HFFc6 (cell line): ENCODE measurements around the gene PIK3R1. TPM values are rescaled to one million over a fixed set of nuclear protein-coding genes. Genes with fewer than 3 reads are reported as not detected.

ENCODE experiments used
- DNase-seq: peaks from one replicate; pipeline ENCODE4 v3.0.0-alpha.2; 2018
- H3K27ac Mint-ChIP-seq: 2 replicates; pipeline ENCODE4 v1.8.0; 2020; ENCODE audit warnings: mild to moderate bottlenecking, mixed read lengths
- H3K27me3 Mint-ChIP-seq: 2 replicates; pipeline ENCODE4 v1.8.0; 2021; ENCODE audit warnings: mild to moderate bottlenecking, moderate library complexity, mixed read lengths; ENCODE audit not compliant: insufficient read depth
- H3K36me3 Mint-ChIP-seq: 2 replicates; pipeline ENCODE4 v1.8.0; 2021; ENCODE audit warnings: low read depth, mixed read lengths
- H3K4me1 Mint-ChIP-seq: 2 replicates; pipeline ENCODE4 v1.8.0; 2020; ENCODE audit warnings: low read depth, mixed read lengths
- H3K4me3 Mint-ChIP-seq: 2 replicates; pipeline ENCODE4 v1.8.0; 2020; ENCODE audit warnings: mild to moderate bottlenecking, moderate library complexity, mixed read lengths
- H3K9me3 Mint-ChIP-seq: 2 replicates; pipeline ENCODE4 v1.8.0; 2020; ENCODE audit warnings: mild to moderate bottlenecking, mixed read lengths
- total RNA-seq, 6 experiments: library from RNA; stranded (reverse); fragmentation: NEBNext Ultra II Directional; extraction: Animal tissue kit (Norgen Biotek cat#: 25700); gene quantifications; 2 replicates in 1 of 6; 3 replicates in 5 of 6; pipeline ENCODE4 v1.2.3, GENCODE V29; 2021
- TF ChIP-seq, protein P1 (sequence below): fragments of 200-600 bp; sonication (generic); IDR thresholded peaks from 2 replicates; pipeline ENCODE4 v1.5.0; 2021; ENCODE audit warnings: antibody characterized with exemption, mild to moderate bottlenecking

PIK3R1 gene
- total RNA-seq, 6 experiments from 2014 or later, result 19.6 to 26.4 (median 22.4) TPM

DNA sequence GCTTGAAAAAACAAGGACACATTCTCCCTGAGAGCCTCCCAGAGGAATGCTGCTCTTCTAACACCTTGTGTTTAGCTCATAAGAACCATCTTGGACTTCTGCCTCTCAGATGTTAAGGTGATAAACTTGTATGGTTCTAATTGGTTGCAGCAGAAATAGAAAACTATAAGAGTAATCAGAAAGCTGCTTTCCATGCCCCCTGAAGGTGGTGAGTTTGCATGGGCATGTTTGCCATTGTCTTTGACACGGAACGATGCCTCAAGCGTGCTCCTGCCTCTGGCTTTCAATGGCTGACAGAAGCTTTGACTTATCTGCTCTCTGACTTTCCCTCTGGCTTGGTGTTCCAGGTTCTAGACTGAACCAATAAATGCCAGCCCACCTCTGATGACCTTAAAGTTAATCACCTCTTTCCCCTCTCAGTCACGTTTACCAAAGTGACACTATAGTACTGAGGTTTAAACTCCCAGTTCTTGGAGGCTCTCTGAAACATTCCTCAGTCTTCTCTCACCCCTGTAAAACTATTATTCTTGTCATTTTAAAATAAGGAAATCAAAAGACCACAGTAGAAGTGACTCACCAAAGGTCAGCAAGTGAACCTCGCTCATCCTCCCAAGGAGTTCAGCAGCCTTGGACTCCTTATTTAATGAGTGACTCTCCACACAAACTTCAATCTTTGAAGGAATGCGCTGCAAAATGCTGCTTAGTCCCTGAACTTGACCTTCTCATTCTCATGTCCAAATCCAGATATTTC lies 103.6 kb downstream of the PIK3R1 start:
- TF ChIP-seq, protein P1, sequence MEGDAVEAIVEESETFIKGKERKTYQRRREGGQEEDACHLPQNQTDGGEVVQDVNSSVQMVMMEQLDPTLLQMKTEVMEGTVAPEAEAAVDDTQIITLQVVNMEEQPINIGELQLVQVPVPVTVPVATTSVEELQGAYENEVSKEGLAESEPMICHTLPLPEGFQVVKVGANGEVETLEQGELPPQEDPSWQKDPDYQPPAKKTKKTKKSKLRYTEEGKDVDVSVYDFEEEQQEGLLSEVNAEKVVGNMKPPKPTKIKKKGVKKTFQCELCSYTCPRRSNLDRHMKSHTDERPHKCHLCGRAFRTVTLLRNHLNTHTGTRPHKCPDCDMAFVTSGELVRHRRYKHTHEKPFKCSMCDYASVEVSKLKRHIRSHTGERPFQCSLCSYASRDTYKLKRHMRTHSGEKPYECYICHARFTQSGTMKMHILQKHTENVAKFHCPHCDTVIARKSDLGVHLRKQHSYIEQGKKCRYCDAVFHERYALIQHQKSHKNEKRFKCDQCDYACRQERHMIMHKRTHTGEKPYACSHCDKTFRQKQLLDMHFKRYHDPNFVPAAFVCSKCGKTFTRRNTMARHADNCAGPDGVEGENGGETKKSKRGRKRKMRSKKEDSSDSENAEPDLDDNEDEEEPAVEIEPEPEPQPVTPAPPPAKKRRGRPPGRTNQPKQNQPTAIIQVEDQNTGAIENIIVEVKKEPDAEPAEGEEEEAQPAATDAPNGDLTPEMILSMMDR, result no peak
- H3K9me3 Mint-ChIP-seq, result no peaks in the 10 kb centered on the region
- H3K4me3 Mint-ChIP-seq, result peak overlapping the region; percentile 65
- no peaks in the 10 kb centered on the region for H3K36me3 Mint-ChIP-seq
- peak; percentile 86 for DNase-seq
- H3K27ac Mint-ChIP-seq, result peak overlapping the region; percentile 81
- peaks cover 2% of the 10 kb centered on the region; the same call in 1 of the 2 replicates for H3K27me3 Mint-ChIP-seq
- H3K4me1 Mint-ChIP-seq, result peaks cover 47% of the 10 kb centered on the region

DNA sequence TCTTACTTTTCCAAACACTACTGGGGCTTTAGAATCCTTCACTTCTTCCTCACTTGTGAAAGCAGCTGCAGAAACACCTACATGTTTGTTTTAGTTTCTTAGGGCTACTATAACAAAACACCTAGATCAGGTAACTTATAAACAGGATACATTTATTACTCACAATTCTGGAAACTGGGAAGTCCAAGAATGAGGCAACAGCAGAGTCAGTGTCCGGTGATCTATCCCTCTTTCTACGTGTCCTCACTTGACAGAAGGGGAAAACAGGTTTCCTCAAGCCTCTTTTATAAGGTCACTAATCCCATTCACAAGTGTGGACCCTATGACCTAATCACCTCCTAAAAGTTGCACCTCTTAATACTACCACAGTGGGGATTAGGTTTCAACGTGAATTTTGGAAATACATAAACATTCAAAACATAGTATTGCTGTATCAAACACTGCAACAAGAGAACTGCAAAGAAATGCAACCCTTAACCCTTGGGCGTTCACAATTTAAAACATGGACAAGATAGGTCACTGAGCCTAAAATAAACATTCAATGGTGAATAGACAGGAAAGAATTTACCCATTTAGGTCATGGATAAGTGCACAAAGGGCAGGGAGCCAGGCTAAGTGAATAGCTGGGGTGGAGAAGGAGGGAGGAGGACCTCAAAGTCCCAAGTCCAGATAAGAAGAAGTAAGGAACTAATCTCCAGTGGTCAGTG lies 104.3 kb downstream of the PIK3R1 start:
- Mint-ChIP-seq H3K27ac (peak overlapping the region; percentile 81), H3K4me1 (peaks cover 47% of the 10 kb centered on the region), H3K36me3 (no peaks in the 10 kb centered on the region), H3K4me3 (peak overlapping the region; percentile 65), H3K9me3 (no peaks in the 10 kb centered on the region; the same call in 1 of the 2 replicates), H3K27me3 (peaks cover 2% of the 10 kb centered on the region; the same call in 1 of the 2 replicates)
- TF ChIP-seq, protein P1, result no peak
- DNase-seq, result no peak

DNA sequence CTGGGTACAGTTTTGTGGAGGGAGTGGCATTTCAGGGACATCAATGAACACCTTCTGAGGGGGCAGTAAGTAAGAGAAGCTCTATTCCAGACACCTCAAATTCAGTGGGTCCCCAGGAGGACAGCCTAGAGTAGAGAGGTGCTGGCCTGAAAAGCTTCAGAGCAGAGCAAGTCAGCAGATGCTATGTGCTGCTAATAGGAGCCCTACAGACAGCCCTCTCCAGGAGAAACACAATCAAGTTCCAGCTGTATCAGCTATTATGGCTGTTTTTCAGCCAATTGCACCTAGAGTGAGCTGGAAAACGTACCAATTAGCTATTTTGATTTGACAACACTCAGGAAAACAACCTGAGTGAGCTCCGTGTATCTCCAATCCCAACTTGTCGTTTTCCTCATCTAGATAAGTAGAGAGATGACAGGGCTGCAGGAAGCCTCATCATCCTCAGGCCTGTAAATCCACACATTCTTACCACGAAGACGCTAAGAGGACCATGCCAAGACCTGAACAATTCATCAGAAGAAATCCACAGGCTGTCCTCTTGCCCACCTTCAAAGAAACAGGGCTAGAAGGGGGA lies 104.9 kb downstream of the PIK3R1 start:
- H3K9me3 Mint-ChIP-seq, result no peaks in the 10 kb centered on the region; the same call in 1 of the 2 replicates
- DNase-seq, result no peak
- H3K27ac Mint-ChIP-seq, result peak overlapping the region; percentile 81
- peaks cover 47% of the 10 kb centered on the region for H3K4me1 Mint-ChIP-seq
- TF ChIP-seq, protein P1, result no peak
- H3K36me3 Mint-ChIP-seq, result no peaks in the 10 kb centered on the region
- H3K27me3 Mint-ChIP-seq, result peaks cover 2% of the 10 kb centered on the region; the same call in 1 of the 2 replicates
- H3K4me3 Mint-ChIP-seq, result peak overlapping the region; percentile 65; the same call in 1 of the 2 replicates

DNA sequence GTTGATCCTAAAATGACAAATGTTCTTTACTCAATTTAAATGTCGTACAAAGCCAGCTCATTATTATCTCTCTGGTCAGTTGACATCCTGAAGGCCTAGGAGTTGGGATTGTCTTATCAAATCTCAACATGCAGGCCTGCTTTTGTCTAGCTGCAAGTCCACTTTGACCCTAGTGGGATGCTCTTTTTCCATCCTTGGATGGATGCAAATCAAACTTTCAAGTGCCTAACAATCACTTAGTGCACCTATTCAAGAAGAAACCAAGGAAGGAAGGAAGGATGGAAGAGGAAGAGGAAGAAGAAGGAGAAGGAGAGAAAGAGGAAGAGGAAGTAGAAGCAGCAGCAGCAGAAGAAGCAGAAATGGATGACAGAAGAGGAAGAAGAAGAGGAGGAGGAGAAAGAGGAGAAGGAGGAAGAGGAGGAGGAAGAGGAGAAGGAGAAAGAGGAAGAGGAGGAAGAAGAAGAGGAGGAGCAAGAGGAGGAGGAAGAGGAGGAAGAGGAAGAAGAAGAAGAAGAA lies 109.6 kb downstream of the PIK3R1 start:
- TF ChIP-seq, protein P1, result no peak
- no peak overlapping the region for H3K27ac Mint-ChIP-seq
- H3K9me3 Mint-ChIP-seq, result no peaks in the 10 kb centered on the region; the same call in 1 of the 2 replicates
- H3K4me3 Mint-ChIP-seq, result no peak overlapping the region
- peaks cover 1% of the 10 kb centered on the region for H3K27me3 Mint-ChIP-seq
- DNase-seq, result no peak
- no peaks in the 10 kb centered on the region for H3K36me3 Mint-ChIP-seq
- peaks cover 21% of the 10 kb centered on the region for H3K4me1 Mint-ChIP-seq

DNA sequence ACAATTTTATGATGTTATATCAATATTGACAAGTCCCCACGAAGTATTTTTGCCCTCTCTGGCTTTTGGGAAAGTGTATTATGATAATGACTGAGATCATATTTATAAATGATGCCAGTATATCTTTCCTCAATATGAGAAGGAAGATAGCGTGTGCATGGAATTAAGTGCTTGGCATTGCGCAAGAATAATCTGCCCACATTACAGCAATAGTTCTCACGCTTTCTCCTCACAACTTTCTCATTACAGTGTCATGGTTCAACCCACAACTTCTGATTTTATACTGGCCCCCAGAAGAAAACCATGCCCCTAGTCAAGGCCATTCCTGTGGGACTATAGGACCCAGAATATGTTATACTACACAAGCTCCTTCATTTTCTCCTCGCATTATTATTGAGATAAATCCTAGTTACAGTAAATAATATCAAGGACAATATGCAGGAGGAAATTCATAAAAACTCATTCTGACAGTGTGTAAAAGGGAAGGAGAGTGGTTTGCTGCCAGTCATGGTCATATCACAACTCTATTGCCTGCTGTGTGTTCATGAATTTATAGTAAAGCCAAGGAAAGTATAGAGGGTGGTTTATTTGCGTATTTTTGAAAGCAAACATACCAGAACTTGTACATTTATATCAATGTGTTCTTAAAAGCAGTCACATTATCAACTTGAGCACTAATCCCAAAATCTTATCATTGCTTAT lies 114.1 kb downstream of the PIK3R1 start:
- H3K9me3 Mint-ChIP-seq, result no peaks in the 10 kb centered on the region; the same call in 1 of the 2 replicates
- TF ChIP-seq, protein P1, result no peak
- no peak overlapping the region for H3K4me3 Mint-ChIP-seq
- peaks cover 56% of the 10 kb centered on the region for H3K4me1 Mint-ChIP-seq
- H3K27ac Mint-ChIP-seq, result no peak overlapping the region
- no peak for DNase-seq
- H3K27me3 Mint-ChIP-seq, result peaks cover 1% of the 10 kb centered on the region
- no peaks in the 10 kb centered on the region for H3K36me3 Mint-ChIP-seq
